GM23248 (cell line): ENCODE measurements around the gene RNF113B.

Source experiments
- EZH2 ChIP-seq: fragments of 200-600 bp; sonication (generic); IDR thresholded peaks from 2 replicates; pipeline ENCODE4 v1.6.1; 2018; ENCODE audit warnings: antibody characterized with exemption, mild to moderate bottlenecking; ENCODE audit not compliant: insufficient read depth, poor library complexity, severe bottlenecking
- EZH2phosphoT487 ChIP-seq: fragments of 200-600 bp; sonication (generic); IDR thresholded peaks from 2 replicates; pipeline ENCODE4 v1.6.1; 2018; ENCODE audit warnings: antibody characterized with exemption, moderate library complexity, mild to moderate bottlenecking, low read depth; ENCODE audit not compliant: insufficient read depth

DNA sequence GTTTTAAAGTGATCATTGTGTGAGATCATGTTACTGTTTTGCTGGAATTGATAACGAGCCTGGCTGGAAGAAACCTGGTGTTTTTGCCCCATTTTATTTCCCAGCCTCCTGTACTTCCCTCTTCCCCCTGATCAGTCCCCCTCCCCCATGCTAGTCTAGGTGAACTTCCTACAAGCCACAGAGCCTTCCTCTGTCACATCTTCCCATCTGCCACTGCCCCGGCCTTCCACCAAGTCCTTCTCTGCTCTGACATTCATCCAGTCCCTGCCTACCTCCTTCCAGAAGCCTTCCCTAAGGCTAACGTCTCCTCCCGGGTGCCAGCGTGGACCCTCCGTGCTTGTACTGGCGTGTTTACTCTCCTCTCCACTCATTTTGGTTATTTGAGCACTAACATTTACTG, 19.9 kb downstream of the RNF113B start:
- TF ChIP-seq EZH2phosphoT487: no peak
- TF ChIP-seq EZH2: no peak
